HCT116 (cell line): Measurements from ENCODE around the gene PYGB. TPM values are rescaled to one million over a fixed set of nuclear protein-coding genes. Genes with fewer than 3 reads are reported as not detected.

Experiments
- ATAC-seq: fragments of 200-7000 bp; cut with Tn5 transposase; 2 replicates; pipeline ENCODE4 v1.9.1; 2020; ENCODE audit warnings: mild to moderate bottlenecking, moderate library complexity
- BruUV-seq: library from RNA; stranded (reverse); fragments of 400-500 nt; replicated peaks from 2 replicates; lab custom pipeline; 2021; lab: Mats Ljungman, UMichigan
- CTCF ChIA-PET: fragments of 300-600 bp; sonication (Branson Sonifier 250); formaldehyde crosslinking; loops from one replicate; lab custom pipeline; 2021; ENCODE audit warnings: antibody characterized with exemption; lab: Charles Lee
- POLR2A ChIA-PET: fragments of 300-600, 350-600 bp; sonication (Branson Sonifier 250); formaldehyde crosslinking; loops from one replicate; lab custom pipeline; 2021; ENCODE audit warnings: antibody characterized with exemption; lab: Charles Lee
- RAD21 ChIA-PET, 2 experiments: fragments of 300-600 bp; sonication (Branson Sonifier 250); formaldehyde crosslinking; loops; one replicate each; lab custom pipeline; 2023; ENCODE audit warnings: low total read pairs in 2 of 2; ENCODE audit not compliant: uncharacterized antibody in 2 of 2, unreplicated experiment in 2 of 2, low non-redundant PET in 1 of 2; lab: Charles Lee
- DNase-seq: peaks from one replicate; pipeline ENCODE4 v3.0.0-alpha.2; 2010; ENCODE audit warnings: low read depth, low spot score
- H2AFZ ChIP-seq: fragments of 200-600 bp; shearing (Covaris generic), sonication (generic); 2 replicates; pipeline ENCODE4 v1.6.1; 2017; ENCODE audit warnings: low read depth, mixed run types, mixed read lengths, antibody characterized with exemption, low read length; ENCODE audit not compliant: poor library complexity, severe bottlenecking
- H3K27ac ChIP-seq: 2 replicates; pipeline ENCODE4 v1.5.1; 2012; ENCODE audit warnings: low read depth, low read length
- H3K27me3 ChIP-seq: fragments of 200-600 bp; sonication (generic); 2 replicates; pipeline ENCODE4 v1.6.1; 2016; ENCODE audit warnings: mixed run types, low read length, mixed read lengths; ENCODE audit not compliant: insufficient read depth
- H3K36me3 ChIP-seq, 2 experiments: fragments of 200-500 bp in 1 of 2; fragments of 200-600 bp in 1 of 2; sonication (Bioruptor generic) in 1 of 2; sonication (generic) in 1 of 2; 2 replicates each; pipeline versions ENCODE4 v1.5.1 to v1.6.1; 2014 to 2016; ENCODE audit warnings: low read length in 2 of 2, inconsistent platforms in 1 of 2, mixed read lengths in 1 of 2, mixed run types in 1 of 2; ENCODE audit not compliant: insufficient read depth in 2 of 2, control insufficient read depth in 1 of 2
- H3K4me1 ChIP-seq, 2 experiments: fragments of 200-600 bp in 1 of 2; sonication (generic) in 1 of 2; 2 replicates each; pipeline versions ENCODE4 v1.5.1 to v1.6.1; 2012 to 2017; ENCODE audit warnings: low read length in 2 of 2, inconsistent platforms in 1 of 2, mild to moderate bottlenecking in 1 of 2, mixed read lengths in 1 of 2, mixed run types in 1 of 2, moderate library complexity in 1 of 2; ENCODE audit not compliant: insufficient read depth in 2 of 2, control insufficient read depth in 1 of 2
- H3K4me2 ChIP-seq: fragments of 200-600 bp; sonication (generic); 2 replicates; pipeline ENCODE4 v1.6.1; 2017; ENCODE audit warnings: mixed run types, low read length, mixed read lengths
- H3K4me3 ChIP-seq, 2 experiments: fragments of 200-600 bp in 1 of 2; sonication (generic) in 1 of 2; replicated peaks in 1 of 2; 2 replicates each; pipeline ENCODE4 v1.5.1; 2011 to 2016; ENCODE audit warnings: low read length in 2 of 2, control low read depth in 1 of 2, low read depth in 1 of 2, mild to moderate bottlenecking in 1 of 2, mixed read lengths in 1 of 2, mixed run types in 1 of 2
- H3K79me2 ChIP-seq: fragments of 200-600 bp; sonication (generic); 2 replicates; pipeline ENCODE4 v1.6.1; 2017; ENCODE audit warnings: mild to moderate bottlenecking, mixed run types, low read length, moderate library complexity, mixed read lengths; ENCODE audit not compliant: insufficient read depth
- H3K9ac ChIP-seq: fragments of 200-600 bp; sonication (generic); 2 replicates; pipeline ENCODE4 v1.6.1; 2016; ENCODE audit warnings: low read length, mixed read lengths
- H3K9me2 ChIP-seq: fragments of 200-600 bp; sonication (generic), shearing (Covaris generic); 2 replicates; pipeline ENCODE4 v1.6.1; 2017; ENCODE audit warnings: mixed run types, mild to moderate bottlenecking, moderate library complexity; ENCODE audit not compliant: insufficient read depth
- H3K9me3 ChIP-seq, 2 experiments: fragments of 200-500 bp in 1 of 2; fragments of 200-600 bp in 1 of 2; sonication (Bioruptor generic) in 1 of 2; sonication (generic) in 1 of 2; 2 replicates each; pipeline ENCODE4 v1.6.1; 2014 to 2017; ENCODE audit warnings: low read length in 2 of 2, mixed read lengths in 2 of 2, inconsistent platforms in 1 of 2, low read depth in 1 of 2, mild to moderate bottlenecking in 1 of 2, mixed run types in 1 of 2, moderate library complexity in 1 of 2; ENCODE audit not compliant: control insufficient read depth in 1 of 2, insufficient read depth in 1 of 2
- H4K20me1 ChIP-seq: fragments of 200-600 bp; sonication (generic), shearing (Covaris generic); 2 replicates; pipeline ENCODE4 v1.6.1; 2017; ENCODE audit warnings: mixed run types, mild to moderate bottlenecking, moderate library complexity; ENCODE audit not compliant: insufficient read depth
- CBX3 ChIP-seq: IDR thresholded peaks from 2 replicates; pipeline ENCODE4 v1.6.1; 2012; ENCODE audit warnings: low read depth
- CEBPB ChIP-seq: IDR thresholded peaks from 2 replicates; pipeline ENCODE4 v1.6.1; 2012; ENCODE audit warnings: low read depth
- ELF1 ChIP-seq: IDR thresholded peaks from 2 replicates; pipeline ENCODE4 v1.6.1; 2012; ENCODE audit warnings: low read depth, borderline replicate concordance
- JUND ChIP-seq: IDR thresholded peaks from 2 replicates; pipeline ENCODE4 v1.6.1; 2012
- SRF ChIP-seq: IDR thresholded peaks from 2 replicates; pipeline ENCODE4 v1.6.1; 2012; ENCODE audit warnings: low read depth
- TCF7L2 ChIP-seq: IDR thresholded peaks from 2 replicates; pipeline ENCODE4 v1.7.0; 2011; ENCODE audit warnings: borderline replicate concordance, inconsistent platforms; ENCODE audit not compliant: insufficient read depth, insufficient read length; ENCODE audit errors: extremely low read depth
- ZFX ChIP-seq: fragments of 450-650 bp; IDR thresholded peaks from 2 replicates; pipeline ENCODE4 v1.6.1; 2017
- ZNF274 ChIP-seq: fragments of 200-500 bp; sonication (Bioruptor generic); IDR thresholded peaks from 2 replicates; pipeline ENCODE4 v1.6.1; 2014; ENCODE audit warnings: mild to moderate bottlenecking, low read depth, low read length, inconsistent platforms
- intact Hi-C: fragments of 100-400 bp; cut with micrococcal nuclease; formaldehyde crosslinking; loops from 2 replicates; pipeline ENCODE4 v1.10.0; 2022
- total RNA-seq: library from RNA; stranded (reverse); gene quantifications from one replicate; pipeline ENCODE4 v1.2.1, GENCODE V29; 2021; ENCODE audit not compliant: unreplicated experiment
- TF ChIP-seq, protein P1 (sequence below), 3 experiments: fragments of 200-600 bp in 1 of 3; sonication (generic) in 1 of 3; IDR thresholded peaks in 2 of 3; conservative IDR thresholded peaks in 1 of 3; 2 replicates each; pipeline ENCODE4 v1.5.1; 2012 to 2017; ENCODE audit warnings: low read depth in 2 of 3, low read length in 2 of 3, antibody characterized with exemption in 1 of 3, borderline replicate concordance in 1 of 3, control low read depth in 1 of 3, mild to moderate bottlenecking in 1 of 3, mixed read lengths in 1 of 3, mixed run types in 1 of 3, moderate library complexity in 1 of 3; ENCODE audit not compliant: insufficient read depth in 1 of 3
- TF ChIP-seq, protein P2 (sequence below): IDR thresholded peaks from 2 replicates; pipeline ENCODE4 v1.6.1; 2012

Gene PYGB
- total RNA-seq, 1 experiment from 2014 or later, result 87.8 TPM

DNA sequence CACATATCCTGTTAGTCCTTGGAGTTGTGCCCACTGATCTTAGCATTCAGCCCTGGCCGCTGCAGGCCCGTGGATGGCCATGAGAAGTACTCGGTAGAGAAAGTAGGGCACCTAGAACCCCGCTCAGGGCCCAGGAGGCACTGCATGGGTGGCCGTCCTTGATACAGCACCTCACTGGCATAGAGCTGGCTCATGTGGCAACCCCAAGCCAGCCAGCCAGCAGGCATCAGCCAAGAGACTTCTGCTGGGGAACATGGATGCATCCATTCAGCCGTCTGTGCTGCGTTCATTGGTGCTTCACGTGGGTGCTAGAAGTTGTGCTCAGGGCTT, 10.6 kb downstream of the PYGB start:
- RAD21 ChIA-PET, result no interaction called here

DNA sequence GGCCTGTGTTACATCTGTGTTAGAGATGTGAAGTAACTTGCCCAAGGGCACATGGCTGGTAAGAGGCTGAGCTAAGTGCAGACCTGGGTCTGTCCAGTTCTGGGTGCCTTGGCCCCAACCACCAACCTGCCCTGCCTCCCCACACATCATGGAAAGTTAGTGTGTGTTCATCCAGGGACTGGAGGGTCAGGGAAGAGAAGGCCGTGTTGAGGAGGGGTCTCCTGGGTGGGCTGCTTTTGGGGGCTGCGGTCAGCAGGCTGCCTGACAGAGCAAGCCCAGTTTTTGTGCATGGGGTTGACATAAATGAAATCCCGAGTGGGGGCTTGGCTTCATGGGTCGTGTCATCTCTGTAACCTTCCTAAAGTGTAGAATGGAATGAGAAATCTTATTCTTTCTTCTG, 10.9 kb downstream of the PYGB start:
- H3K27ac ChIP-seq, result no peak overlapping the region
- H3K4me1 ChIP-seq, result peaks cover 9 to 13% of the 10 kb centered on the region in 2 experiments; a peak in 3 of 4 replicates
- no peak overlapping the region for H2AFZ ChIP-seq
- no peak for DNase-seq
- no peaks in the 10 kb centered on the region for H3K9me2 ChIP-seq
- H3K79me2 ChIP-seq, result peaks cover 35% of the 10 kb centered on the region
- intact Hi-C loops, result loop anchor here (10.0 kb wide), 1 partner anchor 46 kb away; no protein-coding TSS in a partner anchor
- ATAC-seq, result no peak
- H3K36me3 ChIP-seq, result 0 out of 4 replicates have a peak, but pooled peaks cover 0 to 4% of the 10 kb centered on the region in 2 experiments
- CTCF ChIA-PET, result no interaction called here
- POLR2A ChIA-PET, result no interaction called here
- H3K4me2 ChIP-seq, result no peak overlapping the region
- H4K20me1 ChIP-seq, result no peaks in the 10 kb centered on the region
- no peak overlapping the region for H3K4me3 ChIP-seq
- no TSS peak for BruUV-seq
- H3K9me3 ChIP-seq, result no peaks in the 10 kb centered on the region
- TF ChIP-seq JUND (no peak), ELF1 (no peak), TCF7L2 (no peak), CBX3 (no peak), ZFX (no peak), CEBPB (no peak), SRF (no peak), ZNF274 (no peak)
- TF ChIP-seq, protein P1, sequence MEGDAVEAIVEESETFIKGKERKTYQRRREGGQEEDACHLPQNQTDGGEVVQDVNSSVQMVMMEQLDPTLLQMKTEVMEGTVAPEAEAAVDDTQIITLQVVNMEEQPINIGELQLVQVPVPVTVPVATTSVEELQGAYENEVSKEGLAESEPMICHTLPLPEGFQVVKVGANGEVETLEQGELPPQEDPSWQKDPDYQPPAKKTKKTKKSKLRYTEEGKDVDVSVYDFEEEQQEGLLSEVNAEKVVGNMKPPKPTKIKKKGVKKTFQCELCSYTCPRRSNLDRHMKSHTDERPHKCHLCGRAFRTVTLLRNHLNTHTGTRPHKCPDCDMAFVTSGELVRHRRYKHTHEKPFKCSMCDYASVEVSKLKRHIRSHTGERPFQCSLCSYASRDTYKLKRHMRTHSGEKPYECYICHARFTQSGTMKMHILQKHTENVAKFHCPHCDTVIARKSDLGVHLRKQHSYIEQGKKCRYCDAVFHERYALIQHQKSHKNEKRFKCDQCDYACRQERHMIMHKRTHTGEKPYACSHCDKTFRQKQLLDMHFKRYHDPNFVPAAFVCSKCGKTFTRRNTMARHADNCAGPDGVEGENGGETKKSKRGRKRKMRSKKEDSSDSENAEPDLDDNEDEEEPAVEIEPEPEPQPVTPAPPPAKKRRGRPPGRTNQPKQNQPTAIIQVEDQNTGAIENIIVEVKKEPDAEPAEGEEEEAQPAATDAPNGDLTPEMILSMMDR (IDR thresholded peaks at IDR 0.05 in 2 of 3, conservative IDR thresholded peaks at IDR 0.05 in 1 of 3; ENCODE audit: borderline replicate concordance in 1 of 3, insufficient read depth in 1 of 3, low read depth in 2 of 3, low read length in 2 of 3), result no peak
- TF ChIP-seq, protein P2, sequence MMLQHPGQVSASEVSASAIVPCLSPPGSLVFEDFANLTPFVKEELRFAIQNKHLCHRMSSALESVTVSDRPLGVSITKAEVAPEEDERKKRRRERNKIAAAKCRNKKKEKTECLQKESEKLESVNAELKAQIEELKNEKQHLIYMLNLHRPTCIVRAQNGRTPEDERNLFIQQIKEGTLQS, result no peak
- TF ChIP-seq, all 23 proteins: peak for 0
- RAD21 ChIA-PET, result no interaction called here
- no peak overlapping the region for H3K9ac ChIP-seq
- H3K27me3 ChIP-seq, result no peaks in the 10 kb centered on the region

More for the DNA sequence above, 10.6 kb downstream of the PYGB start:
- no peak overlapping the region for H3K4me3 ChIP-seq
- H3K27me3 ChIP-seq, result no peaks in the 10 kb centered on the region
- H3K9me2 ChIP-seq, result no peaks in the 10 kb centered on the region
- H3K4me1 ChIP-seq, result peaks cover 13 to 17% of the 10 kb centered on the region in 2 experiments; a peak in 3 of 4 replicates
- no peak for DNase-seq
- H4K20me1 ChIP-seq, result no peaks in the 10 kb centered on the region
- no peak overlapping the region for H3K27ac ChIP-seq
- no peak overlapping the region for H2AFZ ChIP-seq
- no TSS peak for BruUV-seq
- ChIA-PET CTCF (no interaction called here), POLR2A (no interaction called here)
- no peak overlapping the region for H3K9ac ChIP-seq
- 0 out of 4 replicates have a peak, but pooled peaks cover 0 to 4% of the 10 kb centered on the region in 2 experiments for H3K36me3 ChIP-seq
- no peak for ATAC-seq
- intact Hi-C loops, result loop anchor here (10.0 kb wide), 1 partner anchor 46 kb away; no protein-coding TSS in a partner anchor
- no peak for TF ChIP-seq ZNF274
- no peaks in the 10 kb centered on the region for H3K9me3 ChIP-seq
- H3K79me2 ChIP-seq, result peaks cover 35% of the 10 kb centered on the region
- H3K4me2 ChIP-seq, result no peak overlapping the region
